Activated CD4-positive, alpha-beta T cell treated with anti-CD3 and anti-CD28 coated beads for 36 hours (primary cell): ENCODE measurements around the gene ATRIP. TPM values are rescaled to one million over a fixed set of nuclear protein-coding genes. Genes with fewer than 3 reads are reported as not detected.
A peak's percentile ranks its signal among the peaks of the same experiment; 100 is the strongest.
"Not testable (repeated sequence)": the region's sequence is repeated elsewhere in the genome, so short reads cannot be mapped to it uniquely, and the experiment has no call there.

Source experiments
- ATAC-seq: fragments of 200-7000 bp; cut with Tn5 transposase; one replicate; pipeline ENCODE4 v1.10.0; 2021; ENCODE audit warnings: mild to moderate bottlenecking, moderate library complexity
- CTCF ChIA-PET: fragments of 350-600 bp; sonication (Branson Sonifier 250); formaldehyde crosslinking; loops from one replicate; lab custom pipeline; 2021; ENCODE audit warnings: antibody characterized with exemption; lab: Charles Lee
- POLR2A ChIA-PET: fragments of 350-600 bp; sonication (Branson Sonifier 250); formaldehyde crosslinking; loops from one replicate; lab custom pipeline; 2021; ENCODE audit warnings: antibody characterized with exemption, inconsistent platforms; lab: Charles Lee
- DNase-seq: peaks from one replicate; pipeline ENCODE4 v3.0.0-alpha.2; 2020
- H3K27ac Mint-ChIP-seq: one replicate; pipeline ENCODE4 v1.8.0; 2021; ENCODE audit warnings: mixed read lengths
- H3K27me3 Mint-ChIP-seq: one replicate; pipeline ENCODE4 v1.8.0; 2021; ENCODE audit warnings: mixed read lengths
- H3K36me3 Mint-ChIP-seq: one replicate; pipeline ENCODE4 v1.8.0; 2021; ENCODE audit warnings: low read depth, mixed read lengths
- H3K4me1 Mint-ChIP-seq: one replicate; pipeline ENCODE4 v1.8.0; 2021; ENCODE audit warnings: mixed read lengths
- H3K4me3 Mint-ChIP-seq: one replicate; pipeline ENCODE4 v1.8.0; 2021; ENCODE audit warnings: mild to moderate bottlenecking, moderate library complexity, mixed read lengths
- H3K9me3 Mint-ChIP-seq: one replicate; pipeline ENCODE4 v1.8.0; 2021; ENCODE audit warnings: low read depth, mixed read lengths
- intact Hi-C, 2 experiments: fragments of 100-400 bp; cut with DNase I in 1 of 2; cut with micrococcal nuclease in 1 of 2; formaldehyde crosslinking; loops; one replicate each; pipeline versions ENCODE4 v1.14.2 to v1.15.1; 2022 to 2024; cut with DNase I, micrococcal nuclease
- total RNA-seq, 2 experiments: library from RNA; stranded (reverse); gene quantifications; one replicate each; pipeline ENCODE4 v1.2.3, GENCODE V29; 2021

Gene ATRIP
- total RNA-seq, 2 experiments from 2014 or later, result 16.8 to 21.0 TPM

GRCh38 chr3:48470286-48470685 is 23.7 kb downstream of the ATRIP start:
- Mint-ChIP-seq H3K36me3 (peaks cover 44% of the 10 kb centered on the region), H3K27ac (peak overlapping the region; percentile 90), H3K27me3 (no peaks in the 10 kb centered on the region), H3K9me3 (no peaks in the 10 kb centered on the region), H3K4me3 (peak overlapping the region; percentile 20), H3K4me1 (peaks cover 60% of the 10 kb centered on the region)
- DNase-seq, result no peak
- POLR2A ChIA-PET, result interaction anchor here (1.0 kb wide), 1 partner anchor 87 kb away, joined by 4 read pairs; the partner anchor contains the start of gene PFKFB4
- intact Hi-C loops, result loop anchor here in 1 of 2 experiments (5.0 kb wide), 3 partner anchors 537 to 1088 kb away; partner anchors contain the start of genes PTPN23, SMARCC1 and WDR6
- ATAC-seq, result no peak
- CTCF ChIA-PET, result interaction anchor here (0.9 to 1.6 kb wide), 2 partner anchors 31 to 35 kb away, joined by 3 to 6 read pairs; no protein-coding TSS in a partner anchor

DNA sequence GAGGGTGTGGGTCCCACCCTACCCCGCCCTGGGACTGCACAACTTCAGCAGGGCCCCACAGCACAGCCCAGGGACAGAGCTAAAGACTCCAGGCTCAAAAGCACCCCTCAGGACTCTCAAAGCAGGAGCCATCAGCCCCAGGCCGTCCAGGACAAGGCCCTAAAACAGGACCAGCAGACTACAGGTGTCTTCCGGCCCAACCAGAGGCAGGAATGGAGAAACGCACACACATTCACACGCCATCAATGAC is 26.1 kb downstream of the ATRIP start:
- DNase-seq (no peak), ATAC-seq (peak; percentile 30)
- Mint-ChIP-seq H3K27me3 (no peaks in the 10 kb centered on the region), H3K36me3 (peaks cover 22% of the 10 kb centered on the region), H3K27ac (peak overlapping the region; percentile 93), H3K4me1 (peaks cover 49% of the 10 kb centered on the region), H3K9me3 (no peaks in the 10 kb centered on the region), H3K4me3 (peak overlapping the region; percentile 74)
- POLR2A ChIA-PET, result interaction anchor here (0.5 to 1.2 kb wide), 9 partner anchors 33 to 546 kb away, joined by 3 to 6 read pairs (median 4); partner anchors contain the start of genes CCDC51, DALRD3, TMA7 and WDR6
- CTCF ChIA-PET, result interaction anchor here (0.7 to 4.2 kb wide), 8 partner anchors 12 to 86 kb away, joined by 3 to 24 read pairs (median 4); partner anchors contain the start of genes ATRIP and PFKFB4
- intact Hi-C loops, result loop anchor here (2.0 to 5.0 kb wide), 5 partner anchors 26 to 1090 kb away; partner anchors contain the start of genes ATRIP (in 1 of the 2), PTPN23 (in 1 of the 2), SMARCC1 (in 1 of the 2) and WDR6 (in 1 of the 2)

- Mint-ChIP-seq H3K27ac (peak overlapping the region; percentile 93), H3K36me3 (peaks cover 19% of the 10 kb centered on the region), H3K4me1 (peaks cover 49% of the 10 kb centered on the region), H3K9me3 (no peaks in the 10 kb centered on the region), H3K4me3 (peak overlapping the region; percentile 74), H3K27me3 (no peaks in the 10 kb centered on the region)
- DNase-seq (peak; percentile 99), ATAC-seq (peak; percentile 90)
- CTCF ChIA-PET, result interaction anchor here (0.6 to 4.2 kb wide), 16 partner anchors 10 to 204 kb away, joined by 3 to 24 read pairs (median 3); partner anchors contain the start of genes ATRIP, PFKFB4 and SLC26A6
- intact Hi-C loops, result loop anchor here (1.0 to 5.0 kb wide), 14 partner anchors 26 to 1091 kb away; partner anchors contain the start of genes ATRIP (in 2 of the 2), ARIH2 (in 1 of the 2), CCDC51 (in 1 of the 2) and CDC25A (in 1 of the 2)
- POLR2A ChIA-PET, result interaction anchor here (0.5 to 1.2 kb wide), 11 partner anchors 27 to 621 kb away, joined by 3 to 6 read pairs (median 3); partner anchors contain the start of genes ATRIP, CCDC51, DALRD3 and TMA7
Measured at GRCh38 chr3:48472923-48473616, 26.5 kb downstream of the ATRIP start.

DNA sequence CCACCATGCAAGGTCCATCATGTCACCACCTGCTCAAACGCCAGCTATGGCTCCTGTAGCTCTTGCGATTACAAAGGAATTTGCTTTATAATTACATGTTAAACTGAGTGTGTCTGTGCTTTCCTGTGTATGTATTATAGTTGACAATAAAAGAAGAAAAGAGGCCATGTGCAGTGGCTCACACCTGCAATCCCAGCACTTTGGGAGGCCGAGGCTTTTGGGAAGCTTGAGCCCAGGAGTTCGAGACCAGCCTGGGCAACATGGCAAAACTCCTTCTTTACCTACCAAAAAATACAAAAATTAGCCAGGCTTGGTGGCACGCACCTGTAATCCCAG is 27.0 kb downstream of the ATRIP start:
- peaks cover 17% of the 10 kb centered on the region for H3K36me3 Mint-ChIP-seq
- intact Hi-C loops, result loop anchor here (1.0 to 5.0 kb wide), 14 partner anchors 27 to 1091 kb away; partner anchors contain the start of genes ATRIP (in 2 of the 2), ARIH2 (in 1 of the 2), CCDC51 (in 1 of the 2) and CDC25A (in 1 of the 2)
- POLR2A ChIA-PET, result interaction anchor here (0.9 to 1.2 kb wide), 6 partner anchors 27 to 533 kb away, joined by 3 to 6 read pairs (median 4); partner anchors contain the start of genes ATRIP, UQCRC1 and WDR6
- ATAC-seq (no peak), DNase-seq (no peak)
- no peaks in the 10 kb centered on the region for H3K9me3 Mint-ChIP-seq
- H3K27me3 Mint-ChIP-seq, result no peaks in the 10 kb centered on the region
- H3K27ac Mint-ChIP-seq, result peak overlapping the region; percentile 93
- CTCF ChIA-PET, result interaction anchor here (0.6 to 4.2 kb wide), 16 partner anchors 10 to 205 kb away, joined by 3 to 24 read pairs (median 3); partner anchors contain the start of genes ATRIP, PFKFB4 and SLC26A6
- peaks cover 49% of the 10 kb centered on the region for H3K4me1 Mint-ChIP-seq
- peak overlapping the region; percentile 74 for H3K4me3 Mint-ChIP-seq

GRCh38 chr3:48474031-48474430 is 27.5 kb downstream of the ATRIP start:
- H3K27me3 Mint-ChIP-seq, ATAC-seq, H3K9me3 Mint-ChIP-seq, H3K4me3 Mint-ChIP-seq, DNase-seq, POLR2A ChIA-PET: not testable (repeated sequence)
- intact Hi-C loops, result loop anchor here in 1 of 2 experiments (5.0 kb wide), 3 partner anchors 533 to 1092 kb away; partner anchors contain the start of genes PTPN23, SMARCC1 and WDR6
- Mint-ChIP-seq H3K27ac (peak overlapping the region; percentile 93), H3K36me3 (peaks cover 12% of the 10 kb centered on the region), H3K4me1 (peaks cover 49% of the 10 kb centered on the region)
- CTCF ChIA-PET, result interaction anchor here (0.7 to 4.2 kb wide), 13 partner anchors 11 to 205 kb away, joined by 3 to 24 read pairs (median 3); partner anchors contain the start of genes ATRIP, PFKFB4 and SLC26A6

DNA sequence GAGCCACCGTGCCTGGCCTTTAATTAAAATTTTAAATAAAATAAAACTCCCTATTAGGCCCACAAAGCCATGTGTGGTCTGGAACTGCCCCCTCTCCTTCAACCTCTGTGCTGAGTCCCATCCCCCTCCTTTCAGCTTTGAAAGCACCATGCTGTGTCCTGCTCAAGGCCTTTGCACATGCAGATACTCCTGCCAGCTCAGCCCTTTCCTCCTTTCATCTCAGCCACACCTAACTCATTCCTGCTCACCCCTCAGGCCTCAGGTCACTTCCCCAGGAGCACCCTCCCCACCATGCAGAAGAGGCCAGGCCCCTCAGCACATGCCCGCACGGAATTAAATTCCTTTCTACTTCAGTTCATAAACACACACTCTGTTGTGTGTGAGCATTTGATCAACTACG is 28.1 kb downstream of the ATRIP start:
- CTCF ChIA-PET, result interaction anchor here (1.2 to 4.2 kb wide), 3 partner anchors 39 to 83 kb away, joined by 3 to 24 read pairs (median 24); partner anchors contain the start of gene PFKFB4
- Mint-ChIP-seq H3K4me3 (no peak overlapping the region), H3K4me1 (peaks cover 49% of the 10 kb centered on the region), H3K9me3 (no peaks in the 10 kb centered on the region), H3K36me3 (peaks cover 8% of the 10 kb centered on the region), H3K27me3 (no peaks in the 10 kb centered on the region), H3K27ac (peak overlapping the region; percentile 77)
- POLR2A ChIA-PET, result no interaction called here
- intact Hi-C loops, result loop anchor here in 1 of 2 experiments (5.0 kb wide), 3 partner anchors 533 to 1092 kb away; partner anchors contain the start of genes PTPN23, SMARCC1 and WDR6
- DNase-seq, result no peak
- no peak for ATAC-seq

- Mint-ChIP-seq H3K36me3 (peaks cover 6% of the 10 kb centered on the region), H3K9me3 (no peaks in the 10 kb centered on the region), H3K4me3 (no peak overlapping the region), H3K27ac (peak overlapping the region; percentile 77), H3K4me1 (peaks cover 46% of the 10 kb centered on the region), H3K27me3 (no peaks in the 10 kb centered on the region)
- ChIA-PET CTCF (interaction anchor here (4.2 kb wide), 1 partner anchor 83 kb away, joined by 24 read pairs; the partner anchor contains the start of gene PFKFB4), POLR2A (no interaction called here)
- intact Hi-C loops, result no loop called here
- DNase-seq (no peak), ATAC-seq (no peak)
Measured at GRCh38 chr3:48475188-48475587, 28.7 kb downstream of the ATRIP start.

DNA sequence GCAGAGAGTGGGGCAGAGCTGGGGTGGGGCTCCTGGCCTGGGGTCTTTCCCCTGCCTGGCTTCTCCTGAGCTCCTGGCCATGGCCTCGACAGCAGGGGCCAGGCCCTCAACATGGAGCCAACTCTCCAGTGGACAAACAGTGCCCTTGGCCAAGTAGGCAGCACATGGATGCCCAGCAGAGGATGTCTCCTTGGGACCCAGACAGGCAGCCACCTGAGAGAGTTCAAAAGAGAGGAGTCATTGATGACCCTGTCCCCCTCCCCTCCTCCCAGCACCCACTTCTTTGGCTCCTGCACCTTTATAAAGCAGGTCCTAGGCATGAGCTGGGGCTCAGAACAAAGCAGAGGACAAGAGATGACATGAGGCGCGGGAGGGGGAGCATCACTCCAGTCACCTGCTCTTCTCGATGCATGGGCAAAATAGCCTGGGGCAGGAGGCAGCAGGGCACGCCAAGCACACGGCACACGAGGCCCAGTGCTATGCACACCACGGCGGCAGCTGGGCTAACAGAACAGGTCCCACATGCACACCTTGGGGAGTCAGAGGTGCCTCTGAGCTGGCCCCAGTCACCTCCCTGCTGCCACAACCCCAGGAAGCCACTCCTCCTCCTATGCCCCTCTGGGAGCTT is 30.0 kb downstream of the ATRIP start:
- ATAC-seq, result no peak
- CTCF ChIA-PET, result interaction anchor here (0.7 kb wide), 2 partner anchors 45 to 512 kb away, joined by 3 read pairs; no protein-coding TSS in a partner anchor
- peaks cover 6% of the 10 kb centered on the region for H3K36me3 Mint-ChIP-seq
- no peak overlapping the region for H3K4me3 Mint-ChIP-seq
- H3K27me3 Mint-ChIP-seq, result no peaks in the 10 kb centered on the region
- intact Hi-C loops, result no loop called here
- H3K4me1 Mint-ChIP-seq, result peaks cover 39% of the 10 kb centered on the region
- POLR2A ChIA-PET, result interaction anchor here (0.5 to 0.6 kb wide), 2 partner anchors 511 to 697 kb away, joined by 3 to 8 read pairs; no protein-coding TSS in a partner anchor
- no peak for DNase-seq
- H3K27ac Mint-ChIP-seq, result peak overlapping the region; percentile 19
- no peaks in the 10 kb centered on the region for H3K9me3 Mint-ChIP-seq

GRCh38 chr3:48477959-48478520 is 31.5 kb downstream of the ATRIP start:
- DNase-seq (no peak), ATAC-seq (no peak)
- no peaks in the 10 kb centered on the region for H3K27me3 Mint-ChIP-seq
- H3K9me3 Mint-ChIP-seq, result no peaks in the 10 kb centered on the region
- CTCF ChIA-PET, result no interaction called here
- intact Hi-C loops, result no loop called here
- peak overlapping the region; percentile 82 for H3K27ac Mint-ChIP-seq
- peaks cover 39% of the 10 kb centered on the region for H3K4me1 Mint-ChIP-seq
- peaks cover 6% of the 10 kb centered on the region for H3K36me3 Mint-ChIP-seq
- peak overlapping the region; percentile 60 for H3K4me3 Mint-ChIP-seq
- POLR2A ChIA-PET, result no interaction called here

- H3K4me1 Mint-ChIP-seq, result peaks cover 31% of the 10 kb centered on the region
- peak overlapping the region; percentile 82 for H3K27ac Mint-ChIP-seq
- H3K9me3 Mint-ChIP-seq, result no peaks in the 10 kb centered on the region
- POLR2A ChIA-PET, result no interaction called here
- intact Hi-C loops, result no loop called here
- H3K4me3 Mint-ChIP-seq, result peak overlapping the region; percentile 60
- ATAC-seq (peak; percentile 79), DNase-seq (peak; percentile 71)
- no peaks in the 10 kb centered on the region for H3K27me3 Mint-ChIP-seq
- CTCF ChIA-PET, result no interaction called here
- peaks cover 6% of the 10 kb centered on the region for H3K36me3 Mint-ChIP-seq
Measured at GRCh38 chr3:48478626-48479555, 32.4 kb downstream of the ATRIP start.
